WERI-Rb-1 (cell line): ENCODE data around the gene LIM2.

Source experiments
- DNase-seq: peaks from one replicate; pipeline ENCODE4 v3.0.0-alpha.2; 2020
- H3K27ac ChIP-seq: fragments of 250-450 bp; sonication (Bioruptor Pico); 2 replicates; pipeline ENCODE4 v1.5.1; 2020; ENCODE audit warnings: mild to moderate bottlenecking, moderate library complexity
- H3K27me3 ChIP-seq: fragments of 250-450 bp; sonication (Bioruptor Pico); 2 replicates; pipeline ENCODE4 v1.5.1; 2021; ENCODE audit warnings: mild to moderate bottlenecking, low read depth, moderate library complexity; ENCODE audit not compliant: insufficient read depth, severe bottlenecking
- H3K36me3 ChIP-seq: fragments of 250-450 bp; sonication (Bioruptor Pico); 2 replicates; pipeline ENCODE4 v1.5.1; 2020; ENCODE audit warnings: mild to moderate bottlenecking, moderate library complexity
- H3K4me3 ChIP-seq: 2 replicates; pipeline ENCODE4 v1.5.1; 2011; ENCODE audit warnings: low read depth, mild to moderate bottlenecking, control low read depth, low read length
- H3K9me3 ChIP-seq: fragments of 250-450 bp; sonication (Bioruptor Pico); 2 replicates; pipeline ENCODE4 v1.5.1; 2021; ENCODE audit warnings: mild to moderate bottlenecking, moderate library complexity; ENCODE audit not compliant: severe bottlenecking
- CTCF ChIP-seq: IDR thresholded peaks from 2 replicates; pipeline ENCODE4 v1.5.1; 2011; ENCODE audit warnings: low read depth, mild to moderate bottlenecking, control low read depth, inconsistent platforms, low read length

LIM2 gene

DNA sequence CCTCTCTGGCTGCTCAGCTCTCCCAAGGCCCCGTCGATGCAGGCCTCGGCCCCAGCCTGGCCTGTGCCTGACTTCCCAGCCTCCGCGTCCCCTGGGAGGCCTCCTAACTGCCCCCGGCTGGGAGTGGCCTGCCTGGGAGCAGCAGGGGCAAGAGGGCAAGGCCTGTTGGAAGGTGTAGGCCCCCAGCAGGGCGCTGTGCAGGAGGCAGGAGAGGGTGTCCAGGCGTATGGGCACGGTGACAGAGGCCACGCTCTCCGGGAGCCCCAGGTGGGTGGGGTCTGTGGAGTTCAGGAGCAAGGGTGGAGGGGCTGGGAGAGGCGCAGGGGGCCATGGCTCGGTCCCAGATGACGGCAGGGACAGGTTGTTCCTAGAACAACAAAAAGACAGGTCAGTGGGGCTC lies 1.4 kb upstream of the LIM2 start:
- H3K27ac ChIP-seq = no peak overlapping the region
- H3K4me3 ChIP-seq = no peak overlapping the region
- TF ChIP-seq CTCF = no peak
- no peak for DNase-seq
- H3K36me3 ChIP-seq = no peaks in the 10 kb centered on the region
- no peaks in the 10 kb centered on the region for H3K27me3 ChIP-seq
- no peaks in the 10 kb centered on the region for H3K9me3 ChIP-seq

DNA sequence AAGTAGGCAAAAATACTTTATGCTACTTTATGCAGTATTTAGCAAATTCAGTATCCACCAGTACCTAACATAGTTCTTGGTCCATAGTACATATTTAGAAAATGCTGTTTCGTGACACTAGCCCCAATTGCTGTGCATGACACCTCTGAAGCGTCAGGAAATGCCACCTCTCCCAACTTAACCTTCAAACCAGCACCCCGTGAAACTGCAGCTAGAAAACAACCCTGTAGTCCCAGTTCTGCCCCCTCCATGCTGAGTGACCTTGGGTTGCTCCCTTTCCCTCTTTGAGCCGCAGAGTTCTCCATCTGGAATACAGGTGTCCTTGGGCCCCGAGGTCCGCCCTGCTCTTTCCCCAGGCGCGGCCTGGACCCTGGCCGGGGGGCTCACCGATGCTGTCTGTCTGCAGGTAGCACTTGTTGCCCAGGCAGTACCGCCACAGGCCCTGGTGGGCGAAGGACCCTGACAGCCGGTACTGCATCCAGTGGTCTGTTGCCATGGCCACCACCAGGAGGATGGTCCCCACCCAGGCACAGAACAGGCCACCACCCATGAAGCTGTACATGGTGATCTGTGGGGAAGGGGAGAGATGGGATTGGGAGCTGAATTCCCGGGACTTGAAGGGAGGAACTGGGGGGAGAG lies 773 bp downstream of the LIM2 start:
- H3K27me3 ChIP-seq = no peaks in the 10 kb centered on the region
- no peaks in the 10 kb centered on the region for H3K9me3 ChIP-seq
- no peaks in the 10 kb centered on the region for H3K36me3 ChIP-seq
- no peak for TF ChIP-seq CTCF
- H3K27ac ChIP-seq = no peak overlapping the region
- DNase-seq = no peak
- no peak overlapping the region for H3K4me3 ChIP-seq

DNA sequence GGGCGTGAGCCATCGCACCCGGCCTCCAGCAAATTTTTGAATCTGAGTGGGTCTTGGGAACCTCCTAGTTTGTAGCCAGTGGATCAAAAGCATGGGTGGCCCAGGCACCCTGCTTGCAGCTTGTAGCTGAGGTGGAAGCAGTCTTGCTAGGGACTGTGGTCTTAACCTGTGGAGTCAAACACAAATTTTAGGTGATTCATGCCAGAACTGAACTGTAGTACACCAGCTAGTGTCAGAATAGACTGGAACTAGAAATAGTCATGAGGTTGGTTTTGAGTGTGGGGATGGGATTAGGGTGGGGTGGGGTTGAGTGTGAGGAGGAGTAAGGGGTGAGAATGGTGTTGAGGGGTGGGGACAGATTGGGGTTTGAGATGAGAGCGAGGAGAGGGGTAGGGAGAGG lies 5.8 kb downstream of the LIM2 start:
- H3K4me3 ChIP-seq = no peak overlapping the region
- H3K9me3 ChIP-seq = peaks cover 5% of the 10 kb centered on the region
- no peak overlapping the region for H3K27ac ChIP-seq
- TF ChIP-seq CTCF = no peak
- no peak for DNase-seq
- no peaks in the 10 kb centered on the region for H3K36me3 ChIP-seq
- H3K27me3 ChIP-seq = no peaks in the 10 kb centered on the region

- Histone ChIP-seq H3K36me3 (no peaks in the 10 kb centered on the region), H3K27ac (no peak overlapping the region), H3K9me3 (peaks cover 5% of the 10 kb centered on the region), H3K4me3 (no peak overlapping the region), H3K27me3 (no peaks in the 10 kb centered on the region)
- no peak for DNase-seq
- no peak for TF ChIP-seq CTCF
Observed at GRCh38 chr19:51380379-51380778, 7.4 kb downstream of the LIM2 start.

- H3K9me3 ChIP-seq = peaks cover 5% of the 10 kb centered on the region
- H3K27me3 ChIP-seq = no peaks in the 10 kb centered on the region
- no peak for DNase-seq
- H3K4me3 ChIP-seq = no peak overlapping the region
- TF ChIP-seq CTCF = no peak
- H3K36me3 ChIP-seq = no peaks in the 10 kb centered on the region
- H3K27ac ChIP-seq = no peak overlapping the region
Observed at GRCh38 chr19:51377422-51377821, 10.4 kb downstream of the LIM2 start.
